ENCODE data around the gene CIPC.

Gene CIPC

DNA sequence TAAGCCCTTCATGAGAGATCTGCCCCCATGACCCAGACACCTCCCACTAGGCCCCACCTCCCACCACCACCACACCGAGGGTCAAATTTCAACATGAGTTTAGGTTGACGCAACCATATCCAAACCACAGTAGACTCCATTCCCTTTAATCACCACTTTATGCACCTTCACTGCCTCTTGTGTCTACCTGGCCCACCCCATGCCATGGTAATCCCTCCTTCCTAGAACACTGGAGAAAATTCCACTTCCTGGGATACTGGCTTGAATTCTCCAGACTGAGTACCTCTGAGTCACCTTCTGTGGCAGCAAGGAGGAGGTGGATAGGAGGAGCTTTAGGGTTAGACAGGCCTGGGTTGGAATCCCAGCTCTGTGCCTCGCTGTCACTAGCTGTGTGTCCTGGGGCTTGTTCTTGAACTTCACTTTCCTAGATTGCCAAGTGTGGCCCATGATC is 26.1 kb upstream of the CIPC start:
- no peak for DNase-seq

DNA sequence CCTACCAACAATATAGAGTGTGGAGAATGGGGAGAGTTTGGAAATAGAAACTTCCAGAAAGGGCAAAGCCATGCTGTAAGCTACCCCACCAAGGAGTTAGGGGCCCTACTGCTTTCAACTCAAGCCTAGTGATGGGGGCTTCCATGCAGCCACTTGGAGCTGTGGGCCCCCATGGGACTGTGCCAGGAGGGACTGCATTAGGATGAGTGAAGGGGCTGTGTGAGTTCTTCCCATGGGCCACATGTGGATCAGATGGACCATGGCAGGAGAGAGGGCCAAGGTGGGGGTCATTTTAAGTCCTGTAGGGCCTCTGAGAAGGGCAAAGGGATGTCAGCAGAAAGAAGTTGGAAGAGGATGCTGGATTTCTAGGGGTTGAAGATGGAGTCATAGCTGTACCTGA is 23.1 kb upstream of the CIPC start:
- DNase-seq, result no peak

DNA sequence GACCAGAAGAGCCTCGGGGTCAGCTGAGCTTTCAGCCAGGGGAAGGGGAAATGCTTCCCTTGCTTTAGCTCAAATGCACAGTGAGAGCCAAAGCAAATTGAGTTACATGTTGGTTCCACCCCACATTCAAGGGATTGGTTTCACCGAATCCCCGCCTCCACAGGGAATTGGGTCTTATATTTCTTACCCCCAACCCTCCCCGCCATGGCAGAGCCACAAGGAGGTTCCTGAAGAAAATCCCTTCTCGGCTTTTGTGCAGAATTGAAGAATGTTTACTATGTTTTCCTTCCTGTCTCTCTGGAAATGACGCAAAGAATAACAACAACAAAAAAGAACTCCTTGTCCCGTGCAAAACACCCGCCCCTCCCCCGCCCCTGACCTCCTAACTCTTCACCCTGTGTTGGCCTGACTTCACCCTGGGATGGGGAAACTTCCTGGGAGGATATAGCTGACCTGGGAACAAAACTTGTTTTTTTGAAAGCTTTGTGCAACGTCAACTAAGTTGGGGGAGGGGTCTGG is 21.9 kb upstream of the CIPC start:
- no peak for DNase-seq

DNA sequence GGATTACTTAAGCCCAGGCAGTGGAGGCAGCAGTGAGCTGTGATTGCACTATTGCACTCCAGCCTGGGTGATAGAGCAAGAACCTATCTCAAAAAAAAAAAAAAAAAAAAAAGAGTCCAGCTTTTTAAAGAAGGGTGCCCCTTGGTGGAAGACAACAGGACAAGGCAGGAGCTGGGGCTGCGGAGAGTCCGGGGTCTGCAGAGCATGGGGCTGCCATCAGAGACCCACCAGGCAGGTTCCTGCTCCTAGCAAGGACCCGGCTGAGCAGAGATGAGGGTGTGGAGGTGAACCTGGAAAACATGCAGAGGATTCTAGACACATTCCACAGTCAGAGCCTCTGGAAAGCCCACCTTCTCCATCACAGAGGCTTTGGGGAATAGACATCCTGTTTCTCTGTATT is 21.0 kb upstream of the CIPC start:
- DNase-seq, result no peak

DNA sequence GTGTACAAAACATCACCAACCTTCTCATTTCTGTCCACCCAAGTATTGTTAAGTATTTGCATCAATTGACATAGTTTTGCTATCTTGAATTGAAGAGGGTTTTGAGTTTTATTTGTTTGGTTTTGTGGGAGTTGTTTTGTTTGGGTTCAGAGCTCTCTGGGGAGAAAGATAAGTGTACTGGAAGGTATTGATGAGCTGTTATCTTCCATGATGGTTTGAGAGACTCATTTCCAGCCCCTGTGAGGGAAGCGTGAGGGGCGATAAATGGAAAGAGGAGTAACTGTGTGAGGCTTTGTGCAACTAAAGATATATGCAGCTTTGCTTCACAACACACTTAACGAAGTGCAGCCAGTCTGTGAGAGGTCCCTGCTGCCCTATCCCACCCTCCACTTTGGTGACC is 15.7 kb upstream of the CIPC start:
- no peak for DNase-seq

DNA sequence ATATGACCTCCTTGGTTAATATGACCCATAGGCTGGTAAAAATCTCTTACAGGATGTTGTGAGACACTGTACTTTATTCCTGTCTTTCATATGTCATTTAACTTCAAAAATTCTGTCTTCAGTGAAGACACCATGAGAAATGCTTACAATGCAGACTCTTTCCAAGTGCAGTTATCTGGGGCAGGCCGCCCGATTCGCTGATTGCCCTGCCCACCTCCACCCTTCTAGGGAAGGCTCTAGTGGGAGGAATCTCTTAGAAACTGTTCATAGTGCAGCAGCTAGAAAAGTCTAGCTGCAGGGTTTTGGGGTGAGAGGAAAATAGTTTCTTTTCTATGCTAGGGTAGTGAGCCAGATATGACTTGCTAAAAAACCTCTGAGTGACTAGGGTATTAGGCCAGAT is 15.0 kb upstream of the CIPC start:
- no peak for DNase-seq

DNA sequence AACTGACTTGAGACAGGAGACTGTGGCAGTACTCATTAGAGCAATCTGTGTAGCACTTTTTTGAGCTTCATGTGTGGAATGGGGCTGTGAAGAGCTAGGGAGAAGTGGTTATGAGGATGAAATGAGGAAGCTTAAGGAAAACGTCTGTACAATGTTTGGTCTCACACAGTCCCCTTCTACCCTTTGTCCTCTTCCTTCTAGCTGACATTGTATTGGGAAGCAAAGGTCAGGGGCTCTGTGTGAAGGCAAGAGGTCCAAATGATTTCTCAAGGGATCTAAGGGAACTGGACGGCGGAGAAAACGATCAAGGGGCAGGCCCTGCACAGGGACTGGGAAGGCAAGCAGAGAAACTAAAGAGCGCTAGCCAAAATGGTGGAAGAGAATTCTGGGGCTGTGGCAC is 13.1 kb upstream of the CIPC start:
- DNase-seq, result no peak

DNA sequence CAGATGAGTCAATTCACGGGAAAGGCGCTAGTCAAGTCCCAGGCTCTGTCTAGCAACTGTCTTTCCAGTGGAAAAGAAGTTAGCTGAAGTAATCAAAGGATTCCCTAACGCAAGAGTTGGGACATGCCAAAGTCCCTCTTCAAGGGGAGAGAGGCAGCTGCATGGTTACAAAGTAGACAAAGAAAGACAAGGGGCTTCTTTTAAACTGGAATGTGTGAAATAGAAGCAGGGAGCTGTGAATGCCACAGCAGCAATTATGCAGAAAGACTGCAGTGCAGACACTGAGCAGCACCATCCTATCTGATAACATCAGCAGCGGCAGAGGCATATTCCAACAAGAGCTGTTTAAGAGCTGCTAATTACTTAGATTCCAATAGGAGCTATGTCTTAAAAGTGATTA is 12.5 kb upstream of the CIPC start:
- no peak for DNase-seq

DNA sequence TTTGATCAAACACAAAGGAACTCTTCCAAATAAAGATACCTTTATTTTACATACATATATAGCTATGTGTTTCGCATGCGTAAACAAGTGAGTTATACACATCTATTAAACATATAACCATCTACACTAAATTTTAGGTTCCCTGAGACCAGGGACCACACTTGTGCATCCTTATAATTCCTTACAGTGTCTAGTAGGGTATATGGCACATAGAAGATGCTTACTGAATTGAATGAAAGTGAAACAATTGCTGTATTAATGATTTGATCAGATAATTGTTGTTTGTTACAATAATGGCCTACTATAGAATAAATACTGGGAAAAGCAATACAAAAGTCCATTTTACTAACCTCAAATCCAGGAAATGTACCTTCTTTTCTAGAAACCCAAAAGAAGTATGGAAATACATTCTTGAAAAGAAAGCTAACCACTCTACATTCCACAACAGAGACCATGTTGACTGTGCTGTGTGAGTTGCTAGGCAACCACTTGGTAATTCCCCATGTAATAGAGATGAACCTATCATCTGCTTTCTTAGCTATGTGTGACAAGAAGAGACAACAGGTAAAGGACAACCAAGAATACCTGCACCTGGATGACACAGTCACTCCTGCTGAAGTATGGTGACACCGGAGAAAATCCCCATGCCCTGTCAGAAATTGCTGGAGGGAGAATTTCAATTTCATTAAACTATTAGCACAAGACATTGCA is 11.9 kb upstream of the CIPC start:
- no peak for DNase-seq

DNA sequence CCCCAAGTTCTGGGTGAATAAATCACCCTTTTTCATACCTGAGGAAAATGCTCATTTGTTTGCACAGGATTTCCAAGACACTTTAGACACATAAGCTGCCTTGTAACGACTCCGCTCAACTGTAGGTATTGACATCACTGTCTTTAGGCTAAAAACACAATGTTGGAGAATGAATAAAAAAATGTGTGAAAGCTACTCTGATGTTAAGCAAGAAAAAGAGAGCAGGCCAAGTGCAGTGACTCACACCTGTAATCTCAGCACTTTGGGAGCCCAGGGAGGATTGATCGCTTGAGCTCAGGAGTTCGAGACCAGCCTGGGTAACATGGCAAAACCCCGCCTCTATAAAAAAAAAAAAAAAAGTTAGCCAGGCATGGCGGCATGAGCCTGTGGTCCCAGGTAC is 11.1 kb upstream of the CIPC start:
- no peak for DNase-seq

DNA sequence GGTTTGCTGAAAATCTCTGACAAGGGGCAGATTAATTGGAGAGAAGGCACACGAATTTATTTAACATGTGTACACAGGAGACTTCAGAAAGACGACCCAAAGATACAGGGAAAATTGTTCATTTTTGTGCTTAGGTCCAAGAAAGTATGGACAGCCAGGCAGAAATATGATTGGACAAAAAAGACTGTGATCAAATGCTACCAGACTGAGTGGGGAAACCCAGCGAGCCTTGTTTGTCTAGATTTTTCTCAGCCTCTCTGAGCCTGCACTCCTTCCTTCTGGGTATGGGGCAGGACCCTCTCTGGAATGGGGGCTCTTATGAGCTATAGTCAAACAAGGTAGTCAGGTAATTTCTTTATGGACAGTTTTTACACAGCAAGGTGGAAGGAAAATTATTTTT is 10.4 kb upstream of the CIPC start:
- no peak for DNase-seq

DNA sequence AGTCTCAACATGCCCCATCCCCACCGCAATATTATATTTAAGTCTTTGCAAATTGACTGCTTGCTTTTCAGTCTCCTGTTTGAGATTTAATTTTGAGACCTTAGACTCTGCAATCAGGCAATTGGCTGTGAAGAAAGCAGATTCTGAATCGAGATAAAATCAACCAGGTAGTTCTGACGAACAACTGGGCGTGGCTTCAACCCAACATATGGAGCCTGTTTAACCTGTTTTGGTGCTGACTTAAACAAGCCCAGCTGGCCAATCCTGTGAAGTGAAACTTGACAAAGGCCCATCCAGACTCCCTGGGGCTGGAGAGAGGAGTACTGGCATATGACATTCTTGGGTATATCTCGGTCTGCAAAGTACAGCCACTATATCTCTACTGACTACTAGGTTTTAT is 9.8 kb upstream of the CIPC start:
- DNase-seq, result no peak

DNA sequence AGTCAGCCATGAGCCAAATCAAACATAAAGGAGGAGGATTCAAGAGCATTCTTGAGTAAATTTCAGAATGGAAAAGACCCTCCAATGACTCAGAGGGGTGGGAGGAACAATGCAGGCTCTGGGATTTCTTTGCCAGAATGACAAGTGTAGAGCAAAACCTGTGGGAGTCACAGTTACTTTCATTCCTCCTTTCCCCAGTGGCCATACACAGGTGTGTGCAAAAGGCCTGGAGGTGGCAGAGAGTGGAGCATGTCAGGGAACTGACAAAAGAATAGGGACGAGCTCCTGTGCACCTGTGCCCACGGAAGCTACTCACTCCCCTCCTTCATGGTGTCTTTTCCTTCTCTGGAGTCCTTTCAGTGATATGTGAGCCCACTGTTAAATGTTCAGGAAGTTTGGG is 9.4 kb upstream of the CIPC start:
- no peak for DNase-seq

DNA sequence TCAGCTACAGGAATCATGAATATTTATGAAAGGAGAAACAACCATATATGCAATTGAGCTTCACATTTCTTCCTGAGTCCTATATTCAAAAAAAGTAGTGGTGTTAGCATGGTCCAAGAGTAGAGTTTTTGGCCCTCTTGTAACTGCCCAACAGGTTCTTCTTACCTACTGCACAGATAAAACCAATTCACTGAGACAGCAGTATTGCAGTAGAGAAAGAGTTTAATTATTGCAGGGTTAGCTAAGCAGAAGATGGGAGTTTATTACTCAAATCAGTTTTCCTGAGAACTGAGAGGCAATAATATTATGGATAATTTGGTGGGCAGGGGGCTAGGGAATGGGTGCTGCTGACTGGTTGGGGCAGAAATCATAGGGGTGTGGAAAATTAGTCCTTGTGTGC is 6.5 kb upstream of the CIPC start:
- no peak for DNase-seq

DNA sequence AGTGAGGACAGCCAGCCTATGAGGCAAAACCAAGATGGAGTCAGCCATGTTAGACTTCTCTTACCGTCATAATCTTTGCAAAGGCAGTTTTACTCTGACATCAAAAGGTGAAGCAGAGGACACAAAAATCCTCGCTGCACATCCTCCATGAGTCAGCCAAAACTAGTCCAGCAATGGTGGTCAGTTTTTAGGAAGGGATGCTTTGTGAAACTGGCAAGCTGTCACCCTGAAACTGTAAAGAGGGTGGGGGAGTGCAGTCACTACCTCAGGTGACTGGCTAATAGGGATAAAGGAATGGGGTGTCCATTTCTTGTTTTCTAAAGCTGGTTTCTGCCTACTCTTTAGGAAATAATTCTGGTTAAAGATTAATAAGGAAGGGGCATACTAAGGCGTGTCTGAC is 5.4 kb upstream of the CIPC start:
- no peak for DNase-seq

DNA sequence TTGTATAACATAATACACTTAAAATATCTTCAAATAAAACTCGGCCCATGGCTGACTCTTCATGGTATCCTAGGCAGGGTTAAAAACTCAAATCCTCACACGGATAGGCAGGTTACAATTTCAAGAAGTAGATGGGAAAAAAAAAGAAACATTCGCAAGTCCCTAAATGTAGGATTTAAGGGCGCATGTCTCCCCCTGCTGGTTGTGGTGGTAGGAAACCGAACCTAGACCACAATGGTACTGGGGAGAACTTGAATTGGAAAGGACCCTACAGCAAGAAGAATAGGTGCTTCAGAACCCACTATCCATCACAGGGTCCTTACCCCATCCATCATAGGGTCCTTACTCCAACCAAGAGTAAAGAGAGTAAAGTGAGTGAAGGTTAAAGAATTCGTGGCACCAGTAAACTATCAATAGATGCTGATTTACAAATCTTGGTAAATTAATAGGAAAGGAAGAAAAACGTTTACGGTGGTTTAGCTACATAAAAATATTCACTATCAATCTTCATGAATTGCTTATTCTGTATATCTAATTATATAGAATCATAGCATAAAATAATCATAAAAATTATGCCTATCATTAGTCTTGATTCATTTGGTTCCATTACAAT is 3.3 kb upstream of the CIPC start:
- peak; percentile 60 for DNase-seq

DNA sequence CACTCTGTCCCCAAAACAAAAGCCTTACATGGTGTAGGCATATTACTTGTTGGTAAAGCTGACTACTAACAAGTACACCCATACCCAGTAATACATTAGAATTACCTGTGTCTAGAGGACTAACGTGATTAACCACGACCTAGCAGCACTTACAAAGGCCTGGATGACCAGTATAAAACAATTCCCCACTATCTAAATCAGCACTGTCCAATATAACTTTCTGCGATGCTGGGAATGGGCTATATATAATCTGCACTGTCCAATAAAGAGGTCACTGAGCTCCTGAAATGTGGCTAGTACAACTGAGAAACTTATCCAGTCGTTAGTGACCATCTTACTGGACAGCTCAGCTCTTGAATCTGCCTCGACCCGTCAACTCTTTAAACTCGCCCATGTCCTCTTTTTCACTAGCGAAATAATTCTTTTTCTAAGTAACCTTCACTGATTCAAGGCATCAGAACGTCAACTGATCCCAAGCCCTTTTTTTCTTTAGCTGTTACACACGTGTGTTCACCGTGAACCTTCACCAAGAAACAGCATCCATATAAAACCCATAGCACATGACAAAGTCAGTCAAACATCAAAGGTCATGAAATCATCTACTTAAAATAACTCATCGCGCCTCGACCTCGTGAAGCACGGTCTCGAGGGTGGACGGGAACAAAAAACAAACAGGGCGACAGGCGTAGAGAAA is 905 bp upstream of the CIPC start:
- DNase-seq, result peak; percentile 56

DNA sequence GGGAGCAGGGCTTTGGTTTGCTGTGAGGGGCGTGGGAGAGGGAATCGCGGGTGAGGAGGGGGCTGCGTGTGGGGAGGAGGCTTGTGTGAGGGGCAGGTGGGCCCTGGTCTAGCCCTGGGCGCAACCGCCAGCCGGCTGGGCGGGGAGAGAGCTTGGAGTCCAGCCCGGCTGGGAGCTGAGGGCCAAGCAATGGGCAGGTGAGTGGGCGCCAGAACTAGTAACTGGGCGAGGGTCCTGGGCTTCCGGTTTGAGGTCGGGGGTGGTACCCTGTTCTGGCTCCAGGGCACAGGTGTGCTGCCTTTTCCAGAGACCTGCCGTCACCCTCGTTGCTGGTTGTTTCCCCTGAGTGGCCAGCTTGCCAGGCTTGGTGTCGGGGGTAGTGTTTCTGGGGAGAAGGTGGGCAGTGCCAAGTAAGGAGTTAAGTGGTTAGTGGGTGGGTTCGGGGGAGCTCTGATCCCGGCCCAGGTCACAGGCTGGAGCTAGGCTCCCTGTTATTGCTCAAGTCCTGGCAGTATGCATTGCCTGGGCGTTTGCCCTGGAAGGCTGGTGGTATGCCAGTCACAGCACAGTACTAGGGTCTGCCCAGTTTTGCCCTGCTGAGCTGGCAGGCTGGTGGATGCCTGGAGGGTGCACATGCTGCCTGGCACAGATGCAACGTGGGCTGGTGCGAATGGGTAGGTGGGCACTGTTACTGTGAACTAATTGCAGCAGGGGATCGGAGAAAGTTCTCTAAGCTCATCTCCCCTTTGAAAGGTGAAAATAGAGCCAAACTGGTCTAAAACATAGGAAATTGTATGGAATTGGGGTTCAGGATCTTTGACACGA is 683 bp downstream of the CIPC start:
- no peak for DNase-seq

DNA sequence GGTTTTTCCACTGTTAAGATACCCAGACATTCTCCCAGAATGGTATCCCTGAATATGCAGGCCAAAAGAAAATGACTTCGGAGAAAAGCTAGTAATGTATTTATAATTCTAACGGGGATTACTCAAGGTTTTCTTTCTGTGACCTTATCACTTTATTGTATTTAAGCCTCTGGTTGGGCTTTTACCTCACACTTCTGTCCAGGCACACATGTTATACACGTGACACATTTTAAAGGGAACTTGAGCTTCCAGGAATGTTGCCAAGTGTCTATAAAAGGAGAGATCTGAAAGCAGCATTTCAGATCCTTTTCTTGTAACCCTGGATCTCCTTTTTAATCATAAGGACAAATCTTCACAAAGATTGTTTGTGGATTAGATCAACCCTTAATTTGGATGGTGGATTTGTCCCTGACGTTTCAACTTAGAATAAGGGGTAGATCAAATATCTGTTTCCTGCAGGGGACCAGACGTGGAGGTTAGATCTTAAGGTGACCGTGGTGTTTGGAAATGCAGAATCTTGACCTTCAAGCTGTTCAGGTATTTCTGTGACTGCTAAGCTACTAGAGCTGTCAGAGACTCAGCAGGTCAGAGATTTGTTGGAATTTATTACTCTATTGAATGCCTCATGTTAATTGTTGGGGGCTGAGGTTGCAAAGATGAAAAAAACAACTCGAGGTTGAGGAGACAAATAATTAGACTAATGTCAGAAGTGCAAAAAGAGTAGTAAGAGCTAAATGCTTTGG is 1.5 kb downstream of the CIPC start:
- DNase-seq, result no peak

DNA sequence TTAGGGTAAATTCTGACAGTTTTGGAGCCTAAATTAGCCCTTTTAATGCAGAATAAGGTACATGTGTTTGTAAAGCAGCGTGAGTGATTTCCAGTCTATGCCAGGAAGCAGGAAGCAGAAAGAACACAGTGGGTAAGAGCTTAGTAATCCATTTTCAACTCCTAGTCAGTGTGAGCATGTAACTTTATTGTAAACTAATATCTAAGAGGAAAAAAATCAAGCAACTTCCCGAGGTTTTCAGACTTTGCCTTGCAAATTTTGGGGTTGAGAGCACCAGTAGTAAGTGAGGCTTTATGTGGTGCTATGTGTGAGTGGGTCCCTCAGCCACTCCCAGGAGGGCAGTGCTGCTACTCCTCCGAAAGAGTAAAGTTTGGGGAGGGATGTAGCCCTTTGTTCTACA is 2.9 kb downstream of the CIPC start:
- no peak for DNase-seq

DNA sequence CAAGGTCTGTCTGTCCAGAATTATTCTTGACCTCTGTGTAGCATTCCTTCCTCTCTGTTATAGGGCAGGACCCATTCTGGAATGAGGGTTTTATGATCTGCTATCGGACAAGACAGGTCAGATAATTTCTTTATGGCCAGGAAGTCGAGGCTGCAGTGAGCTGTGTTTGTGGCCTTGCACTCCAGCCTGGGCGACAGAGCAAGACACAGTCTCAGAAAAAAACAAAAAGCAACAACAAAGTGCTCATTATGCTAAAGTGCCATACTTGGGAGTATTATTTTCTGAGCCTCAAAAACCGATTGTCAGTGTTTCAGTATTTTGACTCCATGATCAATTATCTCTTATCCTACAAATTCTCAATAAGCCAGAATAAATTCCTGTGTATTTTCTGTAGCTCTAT is 4.1 kb downstream of the CIPC start:
- DNase-seq, result no peak

DNA sequence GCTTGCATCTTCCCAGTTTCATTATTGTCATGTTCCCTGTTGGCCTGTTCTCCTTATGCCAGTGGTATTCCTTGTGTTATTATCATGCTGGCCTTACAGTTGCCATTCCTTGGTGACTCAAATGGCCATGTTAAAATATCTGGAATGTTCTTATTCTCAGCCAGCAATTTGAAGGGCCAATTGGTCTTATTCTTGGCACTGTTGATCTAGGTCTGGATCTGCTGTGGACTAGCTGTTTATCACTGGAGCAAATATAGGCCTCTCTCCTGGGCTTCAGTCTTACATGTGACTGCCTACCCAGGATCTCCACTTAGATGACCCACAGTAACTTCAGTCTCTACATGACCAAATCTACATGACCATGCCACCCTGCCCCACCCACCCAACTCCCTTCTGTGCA is 5.4 kb downstream of the CIPC start:
- DNase-seq, result no peak

DNA sequence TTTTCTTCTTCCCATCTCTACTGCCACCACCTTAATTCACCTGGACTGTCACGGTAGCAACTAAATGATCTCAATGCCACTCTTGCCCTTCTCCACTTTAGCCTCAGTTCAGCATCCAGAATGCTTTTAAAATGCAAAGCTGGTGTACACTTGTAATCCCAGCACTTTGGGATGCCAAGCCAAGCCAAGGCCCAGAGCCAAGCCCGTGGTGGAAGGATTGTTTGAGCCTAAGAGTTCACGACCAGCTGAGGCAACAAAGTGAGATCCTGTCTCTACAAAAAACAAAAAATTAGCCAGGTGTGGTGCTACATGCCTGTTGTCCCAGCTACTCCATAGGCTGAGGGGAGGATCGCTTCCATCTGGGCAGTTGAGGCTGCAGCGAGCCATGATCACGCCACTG is 5.9 kb downstream of the CIPC start:
- DNase-seq, result no peak

Data from SHP77 treated with DMSO at 0.1 percent for 48 hours (cell line).